ENCODE results near the gene MGA. TPM values are rescaled to one million over a fixed set of nuclear protein-coding genes. Genes with fewer than 3 reads are reported as not detected.
A peak's percentile ranks its signal among the peaks of the same experiment; 100 is the strongest.

The MGA gene
- total RNA-seq, 1 experiment from 2014 or later = 12.8 TPM

GRCh38 chr15:41650806-41651205 lies 9.4 kb upstream of the MGA start:
- Histone ChIP-seq H3K9me3 (peaks cover 4% of the 10 kb centered on the region), H3K4me3 (no peak overlapping the region), H3K27me3 (no peaks in the 10 kb centered on the region), H3K36me3 (no peaks in the 10 kb centered on the region; the same call in 1 of the 2 replicates)
- no peak for DNase-seq

GRCh38 chr15:41651373-41651772 lies 8.8 kb upstream of the MGA start:
- H3K9me3 ChIP-seq = peaks cover 4% of the 10 kb centered on the region
- no peak overlapping the region for H3K4me3 ChIP-seq
- H3K36me3 ChIP-seq = no peaks in the 10 kb centered on the region; the same call in 1 of the 2 replicates
- no peak for DNase-seq
- no peaks in the 10 kb centered on the region for H3K27me3 ChIP-seq

GRCh38 chr15:41653760-41654159 lies 6.4 kb upstream of the MGA start:
- H3K27me3 ChIP-seq = no peaks in the 10 kb centered on the region
- no peaks in the 10 kb centered on the region; the same call in 1 of the 2 replicates for H3K36me3 ChIP-seq
- H3K9me3 ChIP-seq = peaks cover 4% of the 10 kb centered on the region
- no peak overlapping the region for H3K4me3 ChIP-seq
- DNase-seq = no peak

GRCh38 chr15:41655716-41656115 lies 4.5 kb upstream of the MGA start:
- H3K9me3 ChIP-seq = no peaks in the 10 kb centered on the region
- DNase-seq = no peak
- H3K4me3 ChIP-seq = no peak overlapping the region
- no peaks in the 10 kb centered on the region for H3K36me3 ChIP-seq
- H3K27me3 ChIP-seq = no peaks in the 10 kb centered on the region

GRCh38 chr15:41656188-41656587 lies 4.0 kb upstream of the MGA start:
- Histone ChIP-seq H3K4me3 (no peak overlapping the region), H3K27me3 (no peaks in the 10 kb centered on the region), H3K36me3 (no peaks in the 10 kb centered on the region), H3K9me3 (no peaks in the 10 kb centered on the region)
- peak; percentile 22 for DNase-seq

- H3K9me3 ChIP-seq = no peaks in the 10 kb centered on the region
- no peaks in the 10 kb centered on the region for H3K27me3 ChIP-seq
- no peaks in the 10 kb centered on the region for H3K36me3 ChIP-seq
- no peak overlapping the region for H3K4me3 ChIP-seq
- DNase-seq = no peak
These were observed 1.5 kb upstream of the MGA start for GRCh38 chr15:41658689-41659088.

- Histone ChIP-seq H3K27me3 (no peaks in the 10 kb centered on the region), H3K9me3 (no peaks in the 10 kb centered on the region), H3K36me3 (no peaks in the 10 kb centered on the region), H3K4me3 (no peak overlapping the region)
- DNase-seq = no peak
These were observed 1.0 kb upstream of the MGA start for GRCh38 chr15:41659190-41659589.

GRCh38 chr15:41659855-41660234 lies 360 bp upstream of the MGA start:
- H3K4me3 ChIP-seq = no peak overlapping the region
- H3K27me3 ChIP-seq = no peaks in the 10 kb centered on the region
- H3K9me3 ChIP-seq = no peaks in the 10 kb centered on the region
- no peak for DNase-seq
- no peaks in the 10 kb centered on the region for H3K36me3 ChIP-seq

- H3K27me3 ChIP-seq = no peaks in the 10 kb centered on the region
- no peaks in the 10 kb centered on the region for H3K36me3 ChIP-seq
- H3K4me3 ChIP-seq = peak overlapping the region; percentile 61
- no peaks in the 10 kb centered on the region for H3K9me3 ChIP-seq
- no peak for DNase-seq
These were observed 893 bp downstream of the MGA start for GRCh38 chr15:41661078-41661517.

GRCh38 chr15:41661518-41662225 lies 1.5 kb downstream of the MGA start:
- peak; percentile 73 for DNase-seq
- H3K27me3 ChIP-seq = no peaks in the 10 kb centered on the region
- peak overlapping the region; percentile 61 for H3K4me3 ChIP-seq
- no peaks in the 10 kb centered on the region for H3K36me3 ChIP-seq
- no peaks in the 10 kb centered on the region for H3K9me3 ChIP-seq

GRCh38 chr15:41666353-41666920 lies 6.2 kb downstream of the MGA start:
- Histone ChIP-seq H3K4me3 (no peak overlapping the region), H3K36me3 (no peaks in the 10 kb centered on the region), H3K9me3 (no peaks in the 10 kb centered on the region), H3K27me3 (no peaks in the 10 kb centered on the region)
- no peak for DNase-seq

- H3K4me3 ChIP-seq = no peak overlapping the region
- H3K27me3 ChIP-seq = no peaks in the 10 kb centered on the region
- DNase-seq = no peak
- H3K9me3 ChIP-seq = no peaks in the 10 kb centered on the region
- H3K36me3 ChIP-seq = no peaks in the 10 kb centered on the region
These were observed 9.5 kb downstream of the MGA start for GRCh38 chr15:41669701-41670100.

- H3K36me3 ChIP-seq = no peaks in the 10 kb centered on the region
- H3K4me3 ChIP-seq = no peak overlapping the region
- no peak for DNase-seq
- no peaks in the 10 kb centered on the region for H3K9me3 ChIP-seq
- H3K27me3 ChIP-seq = no peaks in the 10 kb centered on the region
These were observed 11.7 kb downstream of the MGA start for GRCh38 chr15:41671656-41672648.

GRCh38 chr15:41675337-41675736 lies 15.1 kb downstream of the MGA start:
- Histone ChIP-seq H3K4me3 (no peak overlapping the region), H3K36me3 (no peaks in the 10 kb centered on the region; the same call in 1 of the 2 replicates), H3K9me3 (no peaks in the 10 kb centered on the region), H3K27me3 (no peaks in the 10 kb centered on the region)
- DNase-seq = no peak

- Histone ChIP-seq H3K4me3 (no peak overlapping the region), H3K27me3 (no peaks in the 10 kb centered on the region), H3K36me3 (no peaks in the 10 kb centered on the region; the same call in 1 of the 2 replicates), H3K9me3 (no peaks in the 10 kb centered on the region)
- DNase-seq = no peak
These were observed 18.5 kb downstream of the MGA start for GRCh38 chr15:41678742-41679141.

GRCh38 chr15:41683955-41684354 lies 23.8 kb downstream of the MGA start:
- no peaks in the 10 kb centered on the region for H3K36me3 ChIP-seq
- no peaks in the 10 kb centered on the region for H3K27me3 ChIP-seq
- no peak overlapping the region for H3K4me3 ChIP-seq
- no peak for DNase-seq
- H3K9me3 ChIP-seq = no peaks in the 10 kb centered on the region

GRCh38 chr15:41688671-41689070 lies 28.5 kb downstream of the MGA start:
- no peaks in the 10 kb centered on the region for H3K9me3 ChIP-seq
- DNase-seq = no peak
- H3K36me3 ChIP-seq = no peaks in the 10 kb centered on the region
- no peak overlapping the region for H3K4me3 ChIP-seq
- no peaks in the 10 kb centered on the region for H3K27me3 ChIP-seq
